ENCODE data around the gene PRXL2B.

Gene PRXL2B

DNA sequence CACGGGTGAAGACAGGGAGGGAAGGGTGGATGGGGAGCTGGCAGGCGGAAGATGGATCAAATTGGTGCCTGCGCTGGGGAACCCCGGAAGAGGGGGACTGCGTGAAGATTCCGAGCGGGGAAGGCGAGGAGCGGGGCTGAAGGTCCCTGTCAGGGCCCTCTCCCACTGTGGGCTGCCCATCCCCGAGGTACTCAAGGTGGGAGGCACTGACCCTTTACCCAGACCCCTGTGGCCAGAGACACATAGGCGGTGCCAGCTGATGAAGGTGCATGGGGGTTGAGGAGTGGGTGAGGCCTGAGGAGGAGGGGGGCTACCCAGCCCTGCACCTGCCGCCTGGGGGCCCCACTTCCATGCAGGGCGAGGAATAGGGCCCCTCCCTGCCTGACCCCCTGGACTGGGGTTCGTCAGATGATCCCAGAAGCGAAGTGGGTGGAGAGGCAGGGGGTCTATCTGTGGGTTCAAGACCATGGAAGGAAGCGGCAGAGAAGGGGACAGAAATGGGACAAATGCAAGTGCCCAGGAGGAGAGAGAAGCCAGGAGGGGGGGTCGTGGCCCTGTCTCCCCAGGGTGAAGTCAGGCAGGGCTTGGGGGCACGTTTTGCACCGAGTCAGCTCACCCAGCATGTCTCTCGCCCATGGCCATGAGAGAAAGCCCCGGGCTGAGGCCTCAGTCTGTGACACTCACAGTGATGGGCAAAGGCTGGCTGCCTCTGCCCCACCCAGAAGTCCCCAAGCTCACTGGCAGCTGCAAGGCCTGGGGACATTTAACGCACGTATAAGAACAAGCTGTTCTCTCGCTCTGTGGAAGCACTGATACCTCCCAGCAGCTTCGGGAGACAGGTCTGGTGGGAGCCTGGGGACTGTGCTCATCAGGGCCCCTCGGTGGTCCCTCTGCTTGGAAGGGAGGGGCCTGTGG lies 53.3 kb downstream of the PRXL2B start:
- no peak for DNase-seq

DNA sequence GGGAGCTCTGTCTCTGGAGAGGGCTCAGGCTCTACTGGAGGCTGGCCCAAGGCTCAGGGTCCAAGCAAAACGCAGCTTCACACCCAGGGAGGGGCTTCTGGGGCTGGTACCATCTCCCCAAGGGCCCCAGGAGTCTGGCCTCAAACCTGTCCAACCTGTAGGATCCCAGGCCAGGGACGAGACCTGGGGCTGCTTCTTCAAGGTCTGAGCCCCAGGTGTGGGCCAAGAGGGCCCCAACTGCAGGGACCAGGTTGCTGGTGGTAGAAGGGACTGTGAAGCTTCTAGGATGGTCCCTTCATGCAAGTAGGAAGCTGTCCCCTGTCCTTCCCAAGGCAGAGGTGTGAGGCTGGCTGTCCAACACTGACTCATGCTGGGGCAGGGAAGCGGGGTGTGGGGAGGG lies 54.0 kb downstream of the PRXL2B start:
- DNase-seq, result no peak

Data from stimulated activated CD4-positive, alpha-beta T cell treated with anti-CD3 and anti-CD28 coated beads, Interleukin-12 subunit alpha, Interleukin-12 subunit beta, amount 100 ng/mL, for 4 hours (primary cell).